H54 (cell line): ENCODE results near the gene DHX38.
"Not testable (repeated sequence)": the region's sequence is repeated elsewhere in the genome, so short reads cannot be mapped to it uniquely, and the experiment has no call there.

Source experiments
- DNase-seq: peaks from one replicate; pipeline ENCODE4 v3.0.0; 2011; ENCODE audit warnings: low spot score, mixed read lengths; ENCODE audit not compliant: insufficient read length
- FAIRE-seq: peaks from 3 replicates; lab custom pipeline; 2011; peaks lifted over from hg19 to GRCh38; lab: Jason Lieb, UNC
- POLR2A ChIP-seq: IDR thresholded peaks from 2 replicates; pipeline ENCODE4 v1.6.1; 2011; ENCODE audit warnings: low read depth, mild to moderate bottlenecking, low read length

The DHX38 gene

GRCh38 chr16:72068930-72069329 is 24.7 kb upstream of the DHX38 start:
- no peak for TF ChIP-seq POLR2A
- FAIRE-seq (no peak), DNase-seq (no peak)

- DNase-seq, result no peak
- TF ChIP-seq POLR2A, result no peak
- FAIRE-seq, result no peak
Measured at GRCh38 chr16:72072514-72073342, 20.9 kb upstream of the DHX38 start.

DNA sequence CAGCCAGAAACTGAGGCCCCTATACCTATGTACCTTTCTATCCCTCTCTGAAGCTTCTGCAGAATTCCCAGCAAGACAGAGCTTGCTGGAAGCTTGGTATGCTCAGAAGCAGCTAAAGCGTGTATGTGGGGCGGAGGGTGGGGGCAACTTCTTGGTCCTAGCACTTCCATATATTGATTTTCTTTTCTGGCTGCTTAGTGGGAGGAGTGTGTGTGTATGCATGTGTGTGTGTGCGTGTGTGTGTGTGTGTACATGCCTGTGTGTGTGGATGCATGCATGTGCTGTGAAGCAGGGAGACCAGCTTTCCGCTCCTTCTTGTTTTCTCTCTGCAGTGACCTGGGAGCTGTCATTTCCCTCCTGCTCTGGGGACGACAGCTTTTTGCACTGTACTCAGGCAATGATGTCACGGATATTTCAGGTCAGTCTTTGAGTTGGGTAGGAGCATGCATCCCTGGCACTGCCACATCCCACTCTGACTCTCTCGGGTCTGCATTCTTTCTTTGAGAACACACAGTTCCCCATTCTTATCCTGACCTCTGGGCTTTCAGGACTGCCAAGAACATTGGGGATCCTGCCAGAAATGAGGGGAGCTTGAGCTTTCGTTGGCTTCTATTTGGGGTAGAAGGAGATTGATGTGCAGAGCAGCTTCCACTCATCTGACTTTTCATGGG is 20.0 kb upstream of the DHX38 start:
- FAIRE-seq, result no peak
- no peak for DNase-seq
- TF ChIP-seq POLR2A, result no peak

DNA sequence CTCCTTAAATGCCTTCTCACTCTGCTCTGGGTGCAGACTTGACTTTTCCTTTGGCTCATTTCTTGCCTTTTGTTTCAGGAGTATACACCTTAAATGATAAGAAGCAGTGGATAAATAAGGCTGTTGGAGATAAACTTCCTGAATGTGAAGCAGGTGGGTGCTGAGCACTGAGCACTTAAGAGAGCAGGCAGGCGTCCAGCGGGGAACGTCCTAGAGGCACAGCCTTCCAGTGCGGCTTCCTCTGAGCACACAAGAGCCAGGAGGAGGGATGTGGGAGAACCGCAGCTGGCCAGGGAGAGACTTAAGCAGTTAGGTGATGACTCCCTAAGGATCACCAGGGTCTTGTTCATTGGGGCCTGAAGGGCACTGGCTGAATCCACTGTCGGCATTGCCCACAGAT is 18.6 kb upstream of the DHX38 start:
- FAIRE-seq, DNase-seq: not testable (repeated sequence)

DNA sequence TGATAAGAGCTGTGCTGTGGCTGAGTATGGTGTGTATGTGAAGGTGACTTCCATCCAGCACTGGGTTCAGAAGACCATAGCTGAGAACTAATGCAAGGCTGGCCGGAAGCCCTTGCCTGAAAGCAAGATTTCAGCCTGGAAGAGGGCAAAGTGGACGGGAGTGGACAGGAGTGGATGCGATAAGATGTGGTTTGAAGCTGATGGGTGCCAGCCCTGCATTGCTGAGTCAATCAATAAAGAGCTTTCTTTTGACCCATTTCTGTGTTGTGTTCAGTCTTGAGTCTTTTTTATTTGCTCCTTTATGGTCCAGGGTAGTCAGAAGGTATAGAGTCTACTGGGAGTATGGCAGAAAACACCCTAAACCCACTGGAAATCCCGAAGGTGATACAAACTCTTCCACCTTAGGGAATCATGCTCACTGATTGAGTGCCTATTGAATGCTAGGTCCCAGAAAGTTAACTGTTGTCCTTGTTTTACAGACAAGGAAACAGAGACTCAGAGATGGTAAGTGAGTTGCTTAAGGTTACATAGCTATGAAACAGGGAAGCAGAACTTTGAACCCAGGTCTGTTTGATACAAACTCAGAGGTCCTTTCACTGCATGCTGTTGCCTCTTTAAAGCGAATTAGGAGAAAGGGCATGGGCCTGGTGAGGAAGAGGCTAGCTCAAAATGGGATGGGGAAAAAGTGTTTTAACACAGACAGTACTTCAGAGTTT is 16.5 kb upstream of the DHX38 start:
- DNase-seq, FAIRE-seq: not testable (repeated sequence)

DNA sequence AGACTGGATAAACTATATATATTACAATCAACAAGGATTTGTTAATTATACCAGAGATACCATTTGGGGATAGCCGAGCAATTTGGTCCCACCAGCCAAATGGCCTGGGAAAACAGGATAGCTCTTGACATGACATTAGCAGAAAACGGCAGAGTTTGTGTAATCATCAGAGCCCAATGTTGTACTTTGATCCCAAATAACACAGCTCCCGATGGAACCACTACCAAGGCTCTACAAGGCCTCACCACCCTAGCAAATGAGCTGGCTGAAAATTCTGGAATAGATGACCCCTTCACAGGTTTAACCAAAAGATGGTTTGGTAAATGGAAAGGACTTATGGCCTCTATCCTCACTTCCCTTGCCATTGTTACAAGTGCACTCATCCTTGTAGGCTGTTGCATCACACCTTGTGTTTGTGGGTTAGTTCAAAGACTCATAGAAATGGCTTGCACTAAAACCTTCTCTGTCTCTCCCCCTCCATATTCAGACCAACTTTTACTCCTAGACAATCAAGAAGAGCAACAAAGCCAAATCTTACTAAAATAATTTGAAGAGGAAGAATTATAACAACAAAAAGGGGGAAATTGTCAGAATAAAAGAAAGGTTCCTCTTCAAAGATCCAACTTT is 9.8 kb upstream of the DHX38 start:
- no peak for TF ChIP-seq POLR2A
- no peak for FAIRE-seq

DNA sequence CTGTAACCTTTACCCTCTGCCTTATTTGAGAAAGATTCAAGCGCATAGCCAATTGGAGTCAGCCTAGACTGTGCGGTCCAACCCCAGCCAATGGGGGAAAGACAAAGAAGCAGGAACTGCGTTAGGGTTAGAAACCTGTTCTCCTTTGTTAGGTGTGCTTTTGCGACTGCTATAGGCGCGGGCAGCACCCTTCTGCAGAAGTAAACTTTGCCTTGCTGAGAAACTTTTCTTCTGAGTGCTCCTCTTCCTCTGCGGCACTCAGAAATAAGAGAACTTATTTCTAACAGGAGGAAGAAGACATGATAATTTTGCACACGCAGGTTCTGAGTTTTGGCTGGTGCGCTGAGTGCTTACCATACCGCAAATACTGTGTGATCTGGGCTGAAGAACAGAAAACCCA is 9.2 kb upstream of the DHX38 start:
- FAIRE-seq, result no peak

More for the DNA sequence above, 9.8 kb upstream of the DHX38 start:
- DNase-seq, result no peak

GRCh38 chr16:72085002-72085401 is 8.6 kb upstream of the DHX38 start:
- FAIRE-seq, result no peak
- no peak for DNase-seq
- no peak for TF ChIP-seq POLR2A

More for the DNA sequence above, 9.2 kb upstream of the DHX38 start:
- no peak for TF ChIP-seq POLR2A
- no peak for DNase-seq

GRCh38 chr16:72091217-72091616 is 2.4 kb upstream of the DHX38 start:
- DNase-seq (no peak), FAIRE-seq (no peak)
- no peak for TF ChIP-seq POLR2A

- peak; percentile 33 for DNase-seq
- no peak for TF ChIP-seq POLR2A
- peak; percentile 50 for FAIRE-seq
Measured at GRCh38 chr16:72092832-72093447, 707 bp upstream of the DHX38 start.

DNA sequence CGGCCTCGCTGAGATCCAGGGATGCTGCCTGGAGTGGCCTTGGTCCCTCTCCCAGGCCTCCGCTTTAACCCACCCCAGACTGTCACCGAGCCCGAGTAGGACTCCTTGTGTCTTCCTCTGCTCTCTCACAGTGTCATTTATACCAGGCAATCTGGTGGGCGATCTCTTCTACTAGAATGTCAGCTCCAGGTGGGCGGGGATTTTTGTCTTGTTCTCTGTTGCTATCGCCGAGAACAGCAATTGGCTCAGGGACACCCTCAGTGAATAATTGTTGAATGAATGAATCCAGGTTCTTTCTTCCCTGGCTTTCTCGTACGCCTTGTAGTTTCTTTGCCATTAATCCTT is 591 bp downstream of the DHX38 start:
- DNase-seq, result no peak
- no peak for FAIRE-seq
- TF ChIP-seq POLR2A, result no peak

- TF ChIP-seq POLR2A, result no peak
- DNase-seq (no peak), FAIRE-seq (no peak)
Measured at GRCh38 chr16:72098936-72099335, 5.3 kb downstream of the DHX38 start.

DNA sequence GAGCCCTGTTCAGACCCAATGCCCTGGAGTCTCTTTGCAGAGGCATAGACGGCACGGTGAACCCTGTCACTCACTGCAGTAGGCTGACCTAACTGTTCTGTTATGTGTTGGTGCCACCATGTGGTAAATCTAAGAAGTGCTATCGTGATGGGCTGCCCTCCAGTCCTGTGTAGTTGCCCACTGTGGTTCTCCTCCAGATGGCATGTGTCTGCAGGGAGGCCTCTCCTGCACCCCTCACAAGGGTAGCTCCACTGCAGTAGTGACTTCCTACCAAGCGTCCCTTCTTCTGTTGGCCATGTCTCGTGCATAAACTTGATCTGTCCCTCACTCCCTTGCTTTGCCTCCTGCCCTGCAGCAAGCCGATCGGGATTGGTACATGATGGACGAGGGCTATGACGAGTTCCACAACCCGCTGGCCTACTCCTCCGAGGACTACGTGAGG is 5.8 kb downstream of the DHX38 start:
- no peak for TF ChIP-seq POLR2A
- peak; percentile 68 for DNase-seq
- peak; percentile 43 for FAIRE-seq
